Activated CD8-positive, alpha-beta memory T cell treated with anti-CD3 and anti-CD28 coated beads, Interleukin-2, amount 10 ng/mL, durations not matched to agents 7 days and 5 days (primary cell): ENCODE data around the gene GLB1L2. TPM values are rescaled to one million over a fixed set of nuclear protein-coding genes. Genes with fewer than 3 reads are reported as not detected.
A peak's percentile ranks its signal among the peaks of the same experiment; 100 is the strongest.
"Not testable (repeated sequence)": the region's sequence is repeated elsewhere in the genome, so short reads cannot be mapped to it uniquely, and the experiment has no call there.

ENCODE experiments used
- ATAC-seq: fragments of 150-1000 bp; cut with Tn5 transposase; one replicate; pipeline ENCODE4 v1.10.0; 2021; ENCODE audit warnings: moderate library complexity
- CTCF ChIA-PET: fragments of 350-600 bp; sonication (Branson Sonifier 250); formaldehyde crosslinking; loops from one replicate; lab custom pipeline; 2021; ENCODE audit warnings: antibody characterized with exemption; lab: Charles Lee
- DNase-seq: peaks from one replicate; pipeline ENCODE4 v3.0.0-alpha.2; 2020
- H3K27ac Mint-ChIP-seq: one replicate; pipeline ENCODE4 v1.8.0; 2021; ENCODE audit warnings: mild to moderate bottlenecking, mixed read lengths
- H3K27me3 Mint-ChIP-seq: one replicate; pipeline ENCODE4 v1.8.0; 2021; ENCODE audit warnings: mixed read lengths
- H3K36me3 Mint-ChIP-seq: one replicate; pipeline ENCODE4 v1.8.0; 2021; ENCODE audit warnings: mild to moderate bottlenecking, mixed read lengths
- H3K4me1 Mint-ChIP-seq: one replicate; pipeline ENCODE4 v1.8.0; 2021; ENCODE audit warnings: mixed read lengths
- H3K4me3 Mint-ChIP-seq: one replicate; pipeline ENCODE4 v1.8.0; 2021; ENCODE audit warnings: mild to moderate bottlenecking, moderate library complexity, mixed read lengths
- H3K9me3 Mint-ChIP-seq: one replicate; pipeline ENCODE4 v1.8.0; 2022; ENCODE audit warnings: low read depth, mixed read lengths
- total RNA-seq, 2 experiments: library from RNA; stranded (reverse); gene quantifications; one replicate each; pipeline ENCODE4 v1.2.3, GENCODE V29; 2021

GLB1L2 gene
- total RNA-seq, 2 experiments from 2014 or later: 1.3 to 2.0 TPM

- DNase-seq: no peak
- H3K9me3 Mint-ChIP-seq: no peaks in the 10 kb centered on the region
- H3K27ac Mint-ChIP-seq: no peak overlapping the region
- H3K4me3 Mint-ChIP-seq: no peak overlapping the region
- peaks cover 6% of the 10 kb centered on the region for H3K4me1 Mint-ChIP-seq
- H3K36me3 Mint-ChIP-seq: peaks cover 6% of the 10 kb centered on the region
- CTCF ChIA-PET: no interaction called here
- ATAC-seq: no peak
- H3K27me3 Mint-ChIP-seq: no peaks in the 10 kb centered on the region
Observed at GRCh38 chr11:134294664-134295063, 37.1 kb upstream of the GLB1L2 start.

- no peak for ATAC-seq
- Mint-ChIP-seq H3K27me3 (no peaks in the 10 kb centered on the region), H3K4me3 (no peak overlapping the region), H3K27ac (no peak overlapping the region), H3K36me3 (peaks cover 8% of the 10 kb centered on the region), H3K4me1 (no peaks in the 10 kb centered on the region), H3K9me3 (no peaks in the 10 kb centered on the region)
- DNase-seq: no peak
- CTCF ChIA-PET: interaction anchor here (0.6 kb wide), 1 partner anchor 10 kb away, joined by 3 read pairs; no protein-coding TSS in a partner anchor
Observed at GRCh38 chr11:134312223-134312622, 19.6 kb upstream of the GLB1L2 start.

GRCh38 chr11:134312807-134313206 is 19.0 kb upstream of the GLB1L2 start:
- CTCF ChIA-PET: interaction anchor here (0.6 kb wide), 1 partner anchor 9 kb away, joined by 3 read pairs; no protein-coding TSS in a partner anchor
- DNase-seq: no peak
- no peak overlapping the region for H3K27ac Mint-ChIP-seq
- no peaks in the 10 kb centered on the region for H3K27me3 Mint-ChIP-seq
- H3K4me1 Mint-ChIP-seq: no peaks in the 10 kb centered on the region
- no peaks in the 10 kb centered on the region for H3K9me3 Mint-ChIP-seq
- no peak overlapping the region for H3K4me3 Mint-ChIP-seq
- H3K36me3 Mint-ChIP-seq: peaks cover 5% of the 10 kb centered on the region
- ATAC-seq: no peak

GRCh38 chr11:134313379-134313778 is 18.4 kb upstream of the GLB1L2 start:
- H3K27ac Mint-ChIP-seq: no peak overlapping the region

GRCh38 chr11:134313821-134314607 is 17.8 kb upstream of the GLB1L2 start:
- DNase-seq: no peak
- Mint-ChIP-seq H3K27me3 (no peaks in the 10 kb centered on the region), H3K36me3 (peaks cover 10% of the 10 kb centered on the region), H3K9me3 (peaks cover 2% of the 10 kb centered on the region), H3K27ac (no peak overlapping the region), H3K4me1 (no peaks in the 10 kb centered on the region), H3K4me3 (no peak overlapping the region)
- no peak for ATAC-seq
- CTCF ChIA-PET: interaction anchor here (0.6 to 1.0 kb wide), 2 partner anchors 17 to 52 kb away, joined by 3 read pairs; no protein-coding TSS in a partner anchor

More at GRCh38 chr11:134313379-134313778, 18.4 kb upstream of the GLB1L2 start:
- no peak for DNase-seq
- peaks cover 7% of the 10 kb centered on the region for H3K36me3 Mint-ChIP-seq
- no peaks in the 10 kb centered on the region for H3K9me3 Mint-ChIP-seq
- no peak for ATAC-seq
- H3K4me1 Mint-ChIP-seq: no peaks in the 10 kb centered on the region
- CTCF ChIA-PET: interaction anchor here (0.6 to 1.0 kb wide), 2 partner anchors 16 to 51 kb away, joined by 3 read pairs; no protein-coding TSS in a partner anchor
- H3K4me3 Mint-ChIP-seq: no peak overlapping the region
- H3K27me3 Mint-ChIP-seq: no peaks in the 10 kb centered on the region

GRCh38 chr11:134317103-134317502 is 14.7 kb upstream of the GLB1L2 start:
- peaks cover 11% of the 10 kb centered on the region for H3K9me3 Mint-ChIP-seq
- ATAC-seq (no peak), DNase-seq (no peak)
- CTCF ChIA-PET: no interaction called here
- peaks cover 2% of the 10 kb centered on the region for H3K27me3 Mint-ChIP-seq
- H3K4me1 Mint-ChIP-seq: no peaks in the 10 kb centered on the region
- H3K36me3 Mint-ChIP-seq: peaks cover 25% of the 10 kb centered on the region
- H3K27ac Mint-ChIP-seq: no peak overlapping the region
- H3K4me3 Mint-ChIP-seq: no peak overlapping the region

GRCh38 chr11:134321373-134321772 is 10.4 kb upstream of the GLB1L2 start:
- H3K27ac Mint-ChIP-seq, H3K27me3 Mint-ChIP-seq, H3K4me3 Mint-ChIP-seq, ATAC-seq, CTCF ChIA-PET, DNase-seq, H3K4me1 Mint-ChIP-seq: not testable (repeated sequence)
- H3K36me3 Mint-ChIP-seq: peaks cover 25% of the 10 kb centered on the region
- peaks cover 11% of the 10 kb centered on the region for H3K9me3 Mint-ChIP-seq

- H3K4me1 Mint-ChIP-seq: no peaks in the 10 kb centered on the region
- ATAC-seq: no peak
- CTCF ChIA-PET: interaction anchor here (0.8 kb wide), 1 partner anchor 10 kb away, joined by 3 read pairs; no protein-coding TSS in a partner anchor
Observed at GRCh38 chr11:134322553-134322952, 9.2 kb upstream of the GLB1L2 start.

GRCh38 chr11:134328433-134328832 is 3.4 kb upstream of the GLB1L2 start:
- no peak for ATAC-seq
- no peak for DNase-seq
- H3K9me3 Mint-ChIP-seq: no peaks in the 10 kb centered on the region
- H3K27me3 Mint-ChIP-seq: peaks cover 30% of the 10 kb centered on the region
- peaks cover 7% of the 10 kb centered on the region for H3K4me1 Mint-ChIP-seq
- no peak overlapping the region for H3K27ac Mint-ChIP-seq
- H3K4me3 Mint-ChIP-seq: no peak overlapping the region
- no peaks in the 10 kb centered on the region for H3K36me3 Mint-ChIP-seq
- CTCF ChIA-PET: no interaction called here

More at GRCh38 chr11:134322553-134322952, 9.2 kb upstream of the GLB1L2 start:
- Mint-ChIP-seq H3K27me3 (peaks cover 4% of the 10 kb centered on the region), H3K4me3 (no peak overlapping the region), H3K36me3 (peaks cover 19% of the 10 kb centered on the region), H3K9me3 (peaks cover 11% of the 10 kb centered on the region), H3K27ac (no peak overlapping the region)
- no peak for DNase-seq

GRCh38 chr11:134330611-134331353 is 1.0 kb upstream of the GLB1L2 start:
- ATAC-seq (no peak), DNase-seq (no peak)
- Mint-ChIP-seq H3K4me3 (no peak overlapping the region), H3K27me3 (peaks cover 37% of the 10 kb centered on the region), H3K36me3 (no peaks in the 10 kb centered on the region), H3K4me1 (peaks cover 7% of the 10 kb centered on the region), H3K27ac (no peak overlapping the region), H3K9me3 (no peaks in the 10 kb centered on the region)
- CTCF ChIA-PET: no interaction called here

GRCh38 chr11:134332189-134332631 is 422 bp downstream of the GLB1L2 start:
- Mint-ChIP-seq H3K9me3 (no peaks in the 10 kb centered on the region), H3K27me3 (peaks cover 37% of the 10 kb centered on the region), H3K4me1 (peaks cover 7% of the 10 kb centered on the region), H3K36me3 (no peaks in the 10 kb centered on the region), H3K27ac (no peak overlapping the region), H3K4me3 (peak overlapping the region; percentile 55)
- DNase-seq: no peak
- ATAC-seq: peak; percentile 53
- CTCF ChIA-PET: interaction anchor here (0.7 to 0.9 kb wide), 2 partner anchors 56 to 70 kb away, joined by 3 to 4 read pairs; partner anchors contain the start of gene GLB1L3

GRCh38 chr11:134332782-134333181 is 994 bp downstream of the GLB1L2 start:
- H3K4me3 Mint-ChIP-seq: peak overlapping the region; percentile 55
- ATAC-seq (no peak), DNase-seq (no peak)
- CTCF ChIA-PET: interaction anchor here (0.7 to 0.9 kb wide), 2 partner anchors 57 to 71 kb away, joined by 3 to 4 read pairs; partner anchors contain the start of gene GLB1L3
- H3K27me3 Mint-ChIP-seq: peaks cover 37% of the 10 kb centered on the region
- H3K36me3 Mint-ChIP-seq: no peaks in the 10 kb centered on the region
- H3K9me3 Mint-ChIP-seq: no peaks in the 10 kb centered on the region
- peaks cover 7% of the 10 kb centered on the region for H3K4me1 Mint-ChIP-seq
- no peak overlapping the region for H3K27ac Mint-ChIP-seq

GRCh38 chr11:134333312-134333711 is 1.5 kb downstream of the GLB1L2 start:
- H3K36me3 Mint-ChIP-seq: no peaks in the 10 kb centered on the region
- H3K27me3 Mint-ChIP-seq: peaks cover 37% of the 10 kb centered on the region
- peaks cover 7% of the 10 kb centered on the region for H3K4me1 Mint-ChIP-seq
- CTCF ChIA-PET: interaction anchor here (0.8 to 1.0 kb wide), 2 partner anchors 63 to 73 kb away, joined by 3 read pairs; no protein-coding TSS in a partner anchor
- H3K9me3 Mint-ChIP-seq: no peaks in the 10 kb centered on the region
- no peak overlapping the region for H3K27ac Mint-ChIP-seq
- ATAC-seq (no peak), DNase-seq (no peak)
- H3K4me3 Mint-ChIP-seq: no peak overlapping the region
